Measurements from ENCODE around the gene GLMP.

Gene GLMP

DNA sequence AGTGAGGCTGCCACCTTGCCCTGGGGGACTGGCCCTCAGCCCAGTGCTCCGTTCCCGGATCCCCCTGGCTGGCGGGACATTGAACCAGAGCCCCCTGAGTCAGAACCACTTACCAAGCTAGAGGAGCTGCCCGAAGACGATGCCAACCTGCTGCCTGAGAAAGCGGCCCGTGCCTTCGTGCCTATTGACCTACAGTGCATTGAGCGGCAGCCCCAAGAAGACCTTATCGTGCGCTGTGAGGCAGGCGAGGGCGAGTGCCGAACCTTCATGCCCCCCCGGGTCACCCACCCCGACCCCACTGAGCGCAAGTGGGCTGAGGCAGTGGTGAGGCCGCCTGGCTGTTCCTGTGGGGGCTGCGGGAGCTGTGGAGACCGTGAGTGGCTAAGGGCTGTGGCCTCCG, 10.0 kb downstream of the GLMP start:
- no peak for DNase-seq (ENCODE audit: low spot score)

DNA sequence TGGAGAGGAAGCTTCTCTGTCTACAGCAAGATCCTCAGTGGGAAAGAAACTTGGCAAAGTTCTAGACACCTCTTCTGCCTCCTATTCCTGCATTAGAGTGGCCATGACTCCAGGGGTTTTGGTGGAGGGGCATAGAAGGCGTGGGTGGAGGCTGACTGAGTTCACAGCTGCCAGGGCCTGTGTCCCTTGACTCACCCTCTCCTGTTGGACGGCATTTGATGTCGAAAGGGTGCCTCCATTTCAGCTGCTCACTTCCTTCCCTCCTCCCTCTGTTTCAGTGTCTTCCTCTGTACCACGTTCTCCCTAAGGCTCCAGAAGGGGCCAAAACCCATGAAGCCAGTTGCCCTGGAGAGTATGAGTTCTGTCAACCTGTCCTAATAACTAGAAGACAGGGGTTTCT, 10.7 kb downstream of the GLMP start:
- DNase-seq (ENCODE audit: low spot score): no peak

DNA sequence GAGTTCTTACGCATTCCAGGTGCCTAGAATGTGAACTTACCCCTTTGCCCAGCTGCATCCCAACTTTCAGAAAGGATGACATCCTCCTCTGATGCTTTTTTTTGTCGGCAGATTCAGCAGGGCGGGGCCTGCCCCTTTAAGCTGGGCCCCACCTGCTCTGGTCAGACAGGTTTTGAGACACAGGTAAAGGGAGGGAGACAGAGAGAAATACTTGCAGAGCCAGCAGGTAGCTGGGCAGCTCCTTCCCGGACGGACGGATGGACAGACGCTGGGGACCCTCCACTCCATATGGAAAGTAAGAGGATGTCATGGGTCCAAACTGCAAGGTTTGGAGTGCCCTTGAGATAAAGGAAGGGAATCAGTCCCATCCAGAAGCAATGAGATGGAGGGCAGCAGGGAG, 11.4 kb downstream of the GLMP start, which contains the start of gene TMEM79:
Gene TMEM79, plus strand, starts transcription at position 214 of the 400 bp plus-strand sequence. CDS start 902 bp downstream, outside the sequence.
- no peak for DNase-seq (ENCODE audit: low spot score)

DNA sequence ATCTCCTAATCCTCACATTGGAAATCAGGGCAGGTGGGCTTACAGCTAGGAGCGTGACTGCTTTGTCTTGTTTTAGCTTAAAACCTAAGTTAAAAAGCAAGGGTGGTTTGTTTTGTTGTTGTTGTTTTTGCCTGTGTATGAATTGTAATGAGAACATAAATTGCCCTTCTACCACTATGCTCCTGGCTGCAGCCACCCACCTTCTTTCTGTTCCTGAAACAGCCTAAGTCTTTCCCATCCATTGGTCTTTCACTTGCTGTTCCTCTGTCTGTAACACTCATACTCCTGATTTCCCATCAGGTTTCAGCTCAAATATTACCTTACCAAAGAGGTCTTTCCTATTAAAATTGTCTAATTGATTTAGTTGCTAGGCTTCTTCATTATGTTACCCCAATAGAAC, 12.0 kb downstream of the GLMP start:
- no peak for DNase-seq (ENCODE audit: low spot score)

DNA sequence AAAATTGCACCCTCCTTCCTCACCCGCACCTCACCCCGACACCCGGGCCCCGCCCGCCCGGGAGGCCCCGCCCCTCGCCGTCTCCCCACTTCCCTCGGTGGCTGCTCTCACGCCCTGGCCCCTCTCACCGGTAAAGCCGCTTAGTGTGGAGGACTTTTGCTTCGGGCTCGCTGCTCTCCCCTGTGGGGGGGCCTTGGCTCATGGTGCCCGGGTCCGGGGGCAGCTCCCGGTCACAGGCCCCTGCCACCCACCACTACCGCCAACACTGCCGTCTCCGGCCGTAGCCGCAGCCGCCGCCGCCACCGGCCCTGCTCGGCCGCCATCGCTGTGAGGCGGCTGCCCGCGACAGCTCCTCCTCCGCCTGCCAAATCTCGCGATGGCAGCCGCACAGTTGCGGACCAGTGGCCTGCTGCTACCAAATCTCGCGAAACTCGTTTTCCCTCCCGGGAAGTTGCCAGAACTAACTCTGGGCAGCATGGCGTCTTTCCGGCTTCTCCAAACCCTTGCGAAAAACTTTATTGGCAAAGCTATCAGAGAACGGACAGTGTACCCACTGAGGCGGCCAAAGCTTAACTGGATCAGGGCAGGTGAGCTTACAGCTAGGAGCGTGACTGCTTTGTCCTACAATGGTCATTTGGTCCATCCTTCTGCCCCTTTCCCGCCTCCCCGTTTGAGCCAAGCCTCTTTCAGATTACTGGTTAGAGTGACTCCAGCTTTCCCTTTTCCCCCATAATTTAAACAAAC, 12.8 kb downstream of the GLMP start, which contains the start of gene SMG5:
Gene SMG5, minus strand, starts transcription at position 347 of the 744 bp plus-strand sequence. Its CDS starts 145 bp downstream, at position 202.
- DNase-seq (ENCODE audit: low spot score): peak; percentile 97

DNA sequence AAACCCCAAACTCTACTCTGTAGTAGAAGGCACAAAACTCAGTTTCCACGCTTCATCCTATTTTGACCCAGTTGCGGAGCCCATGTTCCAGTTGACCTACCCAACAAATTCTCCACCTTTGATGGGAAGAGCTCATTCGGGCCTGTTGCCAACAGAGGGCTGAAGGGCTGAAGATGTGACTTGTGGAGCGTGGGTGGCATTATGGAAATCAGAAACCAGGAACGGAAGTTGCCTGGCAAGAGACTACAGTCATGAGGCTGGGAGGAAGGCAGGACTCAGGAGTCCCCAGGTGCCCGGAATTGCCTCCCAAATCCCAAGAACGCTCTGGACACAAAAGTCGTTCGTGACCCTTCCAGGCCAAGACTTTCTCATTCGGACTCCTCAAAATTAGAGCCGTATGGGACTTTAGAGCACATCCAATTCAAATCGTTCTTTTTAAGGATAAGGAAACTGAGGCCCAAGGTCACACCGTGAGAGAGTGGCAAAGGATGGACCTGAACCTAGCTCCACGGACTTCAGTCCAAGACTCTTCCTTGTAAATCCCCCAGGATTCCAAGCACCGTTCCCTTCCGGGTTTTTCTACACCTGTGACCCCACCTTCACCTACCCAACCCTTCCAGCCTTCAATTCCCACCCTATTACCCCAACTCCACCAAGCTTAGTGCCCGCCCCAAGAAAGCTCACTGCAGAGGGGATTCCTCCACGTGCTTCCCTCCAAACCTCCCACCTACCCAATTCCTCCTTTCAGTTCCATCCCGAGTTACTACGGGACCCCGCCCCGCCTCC, 13.6 kb downstream of the GLMP start:
- DNase-seq (ENCODE audit: low spot score): peak; percentile 40

DNA sequence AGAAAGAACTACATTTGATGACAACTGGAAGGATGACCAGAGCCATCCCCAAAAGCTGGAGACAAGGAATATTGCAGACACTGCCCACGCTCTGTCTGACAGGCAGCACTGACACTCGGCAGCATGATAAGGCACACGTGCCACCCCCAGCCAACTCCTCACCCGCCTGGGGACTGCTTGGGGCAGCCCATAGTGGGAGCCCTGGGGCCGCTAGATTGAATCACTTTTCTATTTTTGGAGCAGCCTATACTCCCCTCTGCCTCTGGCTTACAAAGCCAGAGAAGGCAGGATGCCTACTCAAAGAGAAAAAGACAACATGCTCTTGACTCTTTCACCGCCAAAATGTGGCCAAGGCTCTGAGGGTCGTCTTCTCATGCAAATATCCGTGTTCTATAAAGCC, 14.2 kb downstream of the GLMP start:
- DNase-seq (ENCODE audit: low spot score): no peak

DNA sequence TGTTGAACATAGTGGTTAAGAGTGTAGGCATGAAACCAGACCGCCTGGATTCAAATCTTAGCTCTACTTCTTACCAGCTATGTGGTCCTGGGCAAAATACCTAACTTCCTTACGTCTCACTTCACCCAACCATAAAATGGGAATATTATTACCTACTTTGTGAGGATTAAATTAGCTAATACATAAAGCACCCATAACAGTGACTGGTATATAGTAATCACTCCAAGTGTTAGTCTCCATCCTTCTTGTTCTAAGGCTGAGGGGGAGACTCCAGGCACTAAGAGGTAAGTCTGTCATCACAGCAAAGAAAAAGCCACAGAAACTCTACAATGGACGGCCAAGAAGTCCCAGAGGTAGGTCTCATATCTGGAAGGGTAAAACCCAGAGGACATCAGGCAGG, 15.6 kb downstream of the GLMP start:
- no peak for DNase-seq (ENCODE audit: low spot score)

DNA sequence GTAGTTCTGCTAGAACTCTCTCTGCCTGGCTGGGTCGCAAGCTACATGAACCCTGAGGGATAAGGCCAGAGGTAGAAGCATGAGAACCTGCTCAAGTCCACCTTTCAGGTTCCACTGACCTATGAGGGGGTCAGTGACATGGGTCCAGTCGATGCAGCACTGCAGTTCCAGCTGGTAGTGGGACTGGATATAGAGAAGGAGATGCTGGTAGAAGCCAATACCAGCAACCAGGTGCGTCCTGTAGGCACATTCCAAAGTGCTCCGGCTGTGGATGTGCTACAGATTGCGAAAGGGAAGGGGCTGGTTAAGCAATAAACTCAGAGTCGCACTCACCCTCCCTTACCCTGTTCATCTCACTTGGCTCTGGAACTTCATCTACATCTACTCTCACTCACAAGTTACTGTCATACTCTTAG, 18.5 kb downstream of the GLMP start:
- DNase-seq (ENCODE audit: low spot score): no peak

DNA sequence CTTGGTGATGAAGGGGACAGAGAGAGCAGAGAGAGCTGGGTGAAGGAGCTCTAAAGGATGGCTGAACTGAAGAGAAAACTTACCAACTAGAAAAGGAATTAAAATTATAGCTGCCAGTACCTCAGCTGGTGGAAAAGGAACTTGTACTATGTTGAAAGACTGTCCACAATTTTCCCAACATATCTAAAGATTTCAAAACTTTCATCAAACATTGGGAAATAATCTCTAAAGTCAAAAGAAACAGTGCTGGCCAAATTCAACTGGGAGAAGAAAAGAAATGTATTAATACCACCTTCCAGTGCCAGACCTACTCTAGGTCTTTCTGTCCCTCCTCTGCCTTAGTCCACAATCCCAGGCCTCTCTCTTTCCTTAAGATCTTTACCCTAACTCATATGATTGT, 18.9 kb downstream of the GLMP start:
- DNase-seq (ENCODE audit: low spot score): no peak

DNA sequence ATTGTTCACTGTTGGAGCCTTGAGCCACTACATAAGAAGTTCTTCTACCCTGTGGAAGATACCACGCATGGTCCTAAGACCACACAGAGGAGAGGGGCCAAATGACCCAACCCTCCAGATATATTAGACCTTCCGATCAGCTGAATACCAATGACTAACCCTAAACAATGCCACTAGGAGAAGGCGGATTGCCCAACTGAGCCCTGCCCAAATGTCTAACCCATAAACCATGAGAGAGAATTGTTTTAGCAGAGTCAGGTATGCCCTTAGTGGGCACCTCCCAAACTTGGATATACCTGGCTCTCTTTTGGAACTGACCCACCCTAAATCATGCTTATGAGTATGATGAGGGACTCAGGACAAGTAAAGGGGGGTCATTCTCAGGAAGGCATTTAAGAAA, 25.2 kb downstream of the GLMP start:
- no peak for DNase-seq (ENCODE audit: low spot score)

DNA sequence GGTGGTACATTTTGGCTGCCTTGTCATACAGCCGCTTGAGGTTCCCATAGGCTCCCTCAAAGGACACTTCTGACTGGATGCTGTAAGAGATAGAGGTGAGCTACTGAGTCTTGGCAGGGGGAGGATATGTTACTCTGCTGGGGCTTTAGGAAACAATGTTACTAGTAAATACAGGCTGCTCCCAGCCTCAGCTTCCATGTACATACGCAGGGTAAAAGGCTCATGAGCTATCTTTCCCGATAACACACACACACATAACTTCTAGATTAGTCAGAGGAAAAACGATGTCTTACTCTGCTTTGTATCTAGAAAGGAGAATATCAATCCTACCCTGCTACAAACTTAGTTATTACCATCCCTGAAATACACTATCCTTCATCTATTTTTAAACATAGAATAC, 27.1 kb downstream of the GLMP start:
- DNase-seq (ENCODE audit: low spot score): no peak

DNA sequence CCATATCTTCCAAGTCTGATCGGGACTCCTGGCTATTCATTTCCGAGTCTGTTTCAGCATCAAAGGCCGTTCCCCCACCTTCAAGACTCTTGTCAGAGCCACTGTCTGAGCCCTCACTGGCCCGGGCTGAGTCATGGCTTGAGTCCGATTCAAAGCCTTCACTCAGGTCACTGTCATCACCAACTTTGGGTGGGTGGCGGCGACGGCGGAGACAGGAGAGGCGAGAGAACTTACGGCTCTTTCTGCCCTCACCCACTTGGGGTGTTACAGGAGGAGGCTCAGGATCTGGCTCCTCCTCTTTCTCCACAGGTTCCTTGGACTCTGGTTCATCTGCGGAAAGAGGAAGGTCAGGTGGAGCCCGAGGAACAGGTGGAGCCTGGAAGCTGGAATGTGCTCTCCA, 29.4 kb downstream of the GLMP start:
- no peak for DNase-seq (ENCODE audit: low spot score)

DNA sequence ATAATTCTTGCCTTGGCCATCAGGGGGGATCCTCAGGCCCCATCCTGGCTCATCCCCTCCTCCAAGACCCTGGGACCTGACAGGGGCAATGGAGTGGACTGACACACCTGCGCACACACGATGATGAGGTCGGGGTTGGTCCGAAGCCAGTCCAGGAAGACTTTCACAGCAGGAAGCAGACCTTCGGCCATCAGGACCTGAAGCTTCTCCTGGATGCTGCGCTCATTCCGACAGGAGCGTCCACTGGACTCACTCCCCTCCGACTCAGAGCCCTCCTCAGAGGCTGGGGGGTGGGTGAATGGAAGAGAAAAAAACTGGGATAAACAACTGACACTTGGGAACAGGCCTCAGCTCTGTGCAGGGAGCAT, 32.2 kb downstream of the GLMP start:
- DNase-seq (ENCODE audit: low spot score): no peak

DNA sequence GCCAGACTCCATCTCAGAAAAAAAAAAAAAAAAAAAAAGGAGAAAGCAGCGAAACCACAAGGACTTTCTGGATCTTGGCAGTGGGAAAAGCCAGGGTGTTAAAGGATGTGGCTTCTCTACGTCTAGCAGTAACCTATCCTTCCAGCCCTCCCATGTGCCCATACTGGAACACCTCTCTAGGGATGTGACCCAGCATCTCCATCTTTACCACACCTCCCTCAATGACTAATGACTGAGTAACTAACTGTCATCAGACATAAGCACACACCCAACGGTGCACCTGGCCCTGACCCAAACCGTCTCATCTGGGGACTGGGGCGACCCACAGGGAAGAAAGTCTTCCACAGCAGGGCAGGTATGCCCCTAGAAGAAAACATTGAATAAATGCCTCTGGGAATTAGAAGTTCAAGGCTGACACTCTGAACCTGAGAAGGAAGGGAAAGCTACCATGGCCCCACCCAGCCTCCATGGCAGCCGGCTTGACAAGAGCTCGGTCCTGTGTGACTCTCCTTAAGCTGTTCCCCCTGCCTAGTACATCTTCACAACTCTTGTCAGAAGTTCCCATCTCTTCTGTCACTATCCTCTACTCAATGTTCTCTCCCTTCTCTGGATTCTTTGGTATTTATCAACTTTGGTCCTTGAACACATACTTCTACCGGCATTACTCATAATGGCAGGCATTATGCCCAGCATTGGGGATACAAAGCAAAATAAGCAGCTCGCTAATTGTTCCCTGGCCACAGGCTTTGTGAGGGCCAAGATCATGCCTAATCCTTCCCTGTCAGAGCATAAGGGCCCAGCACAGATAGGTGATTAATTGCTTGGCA, 32.8 kb downstream of the GLMP start:
- no peak for DNase-seq (ENCODE audit: low spot score)

DNA sequence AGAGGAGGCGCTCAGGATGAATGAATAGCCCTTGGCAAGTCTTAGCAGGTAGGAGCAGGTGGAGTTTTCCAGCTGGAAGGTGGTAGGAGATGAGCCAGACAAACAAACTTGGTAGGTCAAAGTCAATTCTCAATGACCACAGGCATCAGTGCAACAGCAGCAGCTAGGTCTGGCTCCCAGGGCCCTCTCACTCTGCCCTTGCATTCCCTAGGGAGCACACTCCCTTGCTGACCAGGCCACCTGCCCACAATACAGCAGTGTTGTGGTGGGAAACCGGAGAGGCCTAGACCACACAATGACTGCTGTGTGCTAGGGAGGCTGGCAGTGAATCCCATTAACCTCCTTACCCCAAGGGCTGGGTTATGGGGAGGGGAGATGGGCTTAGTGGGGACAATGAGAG, 34.6 kb downstream of the GLMP start:
- DNase-seq (ENCODE audit: low spot score): peak; percentile 76

DNA sequence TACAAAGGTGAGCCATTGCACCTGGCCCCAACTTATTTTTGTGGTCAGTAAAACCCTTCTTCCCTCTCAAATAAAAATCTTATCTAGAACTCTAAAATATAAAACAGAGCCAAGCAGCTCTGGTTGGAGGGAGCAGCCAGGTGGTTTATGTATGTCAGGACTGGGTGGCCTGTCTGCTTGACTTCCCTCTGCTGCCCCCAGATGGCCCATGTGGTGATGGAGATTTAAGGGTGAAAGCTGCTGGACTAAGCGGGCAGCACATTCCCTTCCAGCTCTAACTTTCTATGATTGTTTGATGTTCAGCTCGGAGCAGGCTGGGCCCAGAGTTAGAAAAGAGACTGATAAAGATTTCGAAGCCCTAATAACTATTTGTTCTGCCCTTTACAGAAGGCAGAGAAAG, 35.7 kb downstream of the GLMP start:
- peak; percentile 64 for DNase-seq (ENCODE audit: low spot score)

DNA sequence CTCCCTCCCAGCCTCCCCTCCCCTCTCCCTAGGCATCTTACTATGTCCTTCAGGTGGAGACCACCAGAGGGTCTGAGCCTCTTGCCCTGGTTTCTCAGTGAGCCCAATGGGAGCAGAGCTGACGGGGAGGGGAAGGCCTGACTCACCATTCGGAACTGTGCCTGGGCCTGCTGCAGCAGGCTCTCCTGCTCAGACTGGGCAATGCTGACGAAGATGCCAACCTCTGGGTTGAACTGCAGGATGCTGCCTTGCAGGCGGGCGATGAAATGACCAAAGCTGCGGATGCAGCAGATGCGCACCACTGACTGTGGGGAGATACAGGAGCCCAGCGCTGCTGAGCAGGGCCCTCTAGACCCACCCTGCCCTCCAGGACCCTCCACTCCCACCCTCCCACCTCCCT, 36.6 kb downstream of the GLMP start:
- no peak for DNase-seq (ENCODE audit: low spot score)

DNA sequence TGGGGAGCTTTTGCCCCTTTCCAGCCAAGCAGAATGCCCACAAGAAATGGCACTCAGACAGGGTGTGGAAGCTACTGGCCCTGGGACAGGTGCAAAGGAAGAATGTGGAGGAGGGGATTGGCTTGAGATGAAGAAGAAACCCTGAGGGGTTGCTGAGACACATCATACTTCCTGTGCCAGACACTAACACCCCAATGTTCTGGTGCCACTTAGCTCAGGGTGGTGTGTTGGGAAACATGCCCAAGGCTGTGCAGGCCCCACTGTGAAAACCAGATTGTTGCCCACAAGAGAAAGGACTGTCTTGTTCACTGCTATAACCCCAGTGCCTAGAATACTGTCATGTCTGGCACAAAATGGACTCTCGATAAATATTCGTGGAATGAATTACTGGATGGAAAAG, 37.8 kb downstream of the GLMP start:
- no peak for DNase-seq (ENCODE audit: low spot score)

DNA sequence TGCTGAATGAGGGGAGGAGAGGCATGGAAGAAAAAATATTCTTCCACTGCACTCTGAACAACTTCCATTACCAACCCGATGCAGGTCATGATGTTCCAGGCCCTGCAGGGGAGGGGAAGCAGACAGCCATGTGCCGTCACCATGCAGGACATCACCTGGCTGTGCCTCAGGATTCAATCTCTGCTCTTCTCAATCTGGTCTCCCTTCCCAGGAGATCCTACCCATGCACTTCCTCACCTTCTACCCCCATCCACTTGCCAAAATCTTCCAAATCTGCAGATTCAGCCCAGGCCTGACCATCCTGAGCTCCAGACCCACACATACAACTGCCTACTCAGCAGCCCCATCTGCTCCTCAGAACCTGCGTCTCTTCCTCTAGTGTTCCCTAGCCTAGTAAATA, 41.8 kb downstream of the GLMP start:
- no peak for DNase-seq (ENCODE audit: low spot score)

DNA sequence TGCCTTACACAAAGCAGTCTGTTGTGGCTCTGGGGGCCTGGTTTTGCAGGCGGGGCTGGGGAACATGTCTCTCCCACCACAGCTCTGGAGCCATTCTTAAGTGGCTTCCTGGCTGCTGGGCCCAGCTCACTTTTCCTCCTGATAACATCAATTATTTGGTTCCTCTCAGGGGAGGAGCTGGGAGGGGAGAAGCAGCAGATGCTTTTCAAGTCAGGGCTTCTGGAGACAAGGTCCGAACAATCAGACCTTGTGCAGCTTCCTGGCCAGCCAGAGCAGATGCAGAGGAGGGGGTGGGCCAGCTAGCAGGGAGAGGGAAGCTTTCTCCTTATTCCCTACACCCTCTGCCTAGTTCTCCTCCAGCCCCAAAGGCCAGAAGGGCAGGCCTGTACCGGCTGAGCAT, 44.0 kb downstream of the GLMP start:
- peak; percentile 46 for DNase-seq (ENCODE audit: low spot score)

DNA sequence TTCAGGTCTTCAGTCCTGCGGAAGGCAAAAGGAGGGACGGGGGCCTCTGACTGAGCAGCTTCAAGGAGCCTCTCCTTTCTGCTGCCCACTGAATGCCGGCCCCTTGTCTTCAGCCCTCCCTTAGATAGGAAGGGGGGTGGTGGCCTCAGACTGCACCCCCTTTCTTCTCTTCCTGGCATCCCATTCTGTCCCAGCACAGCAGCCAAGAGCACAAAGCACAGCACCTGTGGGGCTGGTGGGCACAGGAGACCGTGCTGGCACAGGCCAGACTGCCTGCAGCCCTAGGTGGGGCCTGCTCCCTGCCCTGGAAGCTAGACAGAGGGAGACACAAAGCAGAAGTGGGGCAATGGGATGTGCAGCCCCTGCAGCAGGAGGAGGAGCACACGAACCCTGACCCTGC, 45.9 kb downstream of the GLMP start:
- DNase-seq (ENCODE audit: low spot score): no peak

DNA sequence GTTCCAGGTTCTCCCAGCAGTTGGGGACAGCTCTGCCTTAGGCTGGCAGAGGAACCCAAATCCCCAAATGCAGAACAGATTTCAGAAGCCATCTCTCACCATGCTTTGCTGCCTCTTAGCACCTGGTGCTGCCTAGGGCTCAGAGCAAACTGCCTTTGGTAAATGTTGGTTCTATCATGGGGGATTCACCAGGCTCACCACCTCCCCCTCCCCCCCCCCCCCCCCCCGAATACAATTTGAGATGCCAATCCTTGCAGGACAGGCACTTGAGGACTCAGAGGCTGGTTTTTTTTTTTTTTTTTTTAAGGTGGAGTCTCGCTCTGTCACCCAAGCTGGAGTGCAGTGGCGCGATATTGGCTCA, 47.2 kb downstream of the GLMP start:
- DNase-seq (ENCODE audit: low spot score): no peak

Data from putamen (tissue), 1 donor.